ENCODE measurements around the gene TNIK.

TNIK gene

DNA sequence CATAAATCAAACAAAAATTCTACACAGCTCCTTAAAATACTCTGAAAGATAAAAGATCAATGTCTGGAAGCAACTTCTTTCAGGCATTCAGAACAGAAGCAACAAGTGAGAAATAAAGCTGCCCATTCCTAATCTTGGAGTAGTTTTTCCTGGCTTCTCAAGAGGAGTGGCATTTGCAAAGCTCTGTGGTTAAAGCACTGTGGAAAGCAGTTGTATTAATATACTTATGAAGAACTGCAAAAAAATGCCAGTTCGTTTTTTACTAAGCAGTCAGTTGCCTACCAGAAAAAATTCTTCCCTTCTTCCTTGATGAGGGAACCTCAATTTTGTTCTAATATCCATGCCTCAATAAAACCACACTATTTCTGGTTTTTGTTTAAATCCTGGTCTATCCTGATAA lies 197.8 kb downstream of the TNIK start:
- TF ChIP-seq, protein P1, sequence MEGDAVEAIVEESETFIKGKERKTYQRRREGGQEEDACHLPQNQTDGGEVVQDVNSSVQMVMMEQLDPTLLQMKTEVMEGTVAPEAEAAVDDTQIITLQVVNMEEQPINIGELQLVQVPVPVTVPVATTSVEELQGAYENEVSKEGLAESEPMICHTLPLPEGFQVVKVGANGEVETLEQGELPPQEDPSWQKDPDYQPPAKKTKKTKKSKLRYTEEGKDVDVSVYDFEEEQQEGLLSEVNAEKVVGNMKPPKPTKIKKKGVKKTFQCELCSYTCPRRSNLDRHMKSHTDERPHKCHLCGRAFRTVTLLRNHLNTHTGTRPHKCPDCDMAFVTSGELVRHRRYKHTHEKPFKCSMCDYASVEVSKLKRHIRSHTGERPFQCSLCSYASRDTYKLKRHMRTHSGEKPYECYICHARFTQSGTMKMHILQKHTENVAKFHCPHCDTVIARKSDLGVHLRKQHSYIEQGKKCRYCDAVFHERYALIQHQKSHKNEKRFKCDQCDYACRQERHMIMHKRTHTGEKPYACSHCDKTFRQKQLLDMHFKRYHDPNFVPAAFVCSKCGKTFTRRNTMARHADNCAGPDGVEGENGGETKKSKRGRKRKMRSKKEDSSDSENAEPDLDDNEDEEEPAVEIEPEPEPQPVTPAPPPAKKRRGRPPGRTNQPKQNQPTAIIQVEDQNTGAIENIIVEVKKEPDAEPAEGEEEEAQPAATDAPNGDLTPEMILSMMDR (IDR thresholded peaks at IDR 0.05; ENCODE audit: low read depth, low read length) = no peak
- H3K4me3 ChIP-seq (ENCODE audit: low read depth, low read length) = no peak overlapping the region

DNA sequence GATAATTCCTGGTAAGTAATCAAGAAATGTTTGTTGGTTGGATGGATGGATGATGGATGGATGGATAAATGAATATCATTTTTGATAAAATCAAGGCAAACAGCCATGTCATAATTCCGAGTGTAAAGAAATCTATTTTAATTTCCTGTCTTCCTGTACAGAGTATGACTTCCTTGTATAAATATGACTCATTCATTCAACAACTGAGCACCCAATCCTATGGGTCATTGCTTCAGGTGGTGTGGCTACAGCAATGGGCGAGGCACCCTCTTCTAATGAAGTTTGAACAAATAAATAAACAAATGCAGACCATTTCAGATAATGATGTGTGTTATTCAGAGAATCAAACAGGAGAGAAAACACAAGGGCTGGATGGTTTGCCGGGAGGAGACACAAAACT lies 198.7 kb downstream of the TNIK start:
- no peak overlapping the region for H3K4me3 ChIP-seq (ENCODE audit: low read depth, low read length)
- TF ChIP-seq, protein P1 (IDR thresholded peaks at IDR 0.05; ENCODE audit: low read depth, low read length) = no peak

DNA sequence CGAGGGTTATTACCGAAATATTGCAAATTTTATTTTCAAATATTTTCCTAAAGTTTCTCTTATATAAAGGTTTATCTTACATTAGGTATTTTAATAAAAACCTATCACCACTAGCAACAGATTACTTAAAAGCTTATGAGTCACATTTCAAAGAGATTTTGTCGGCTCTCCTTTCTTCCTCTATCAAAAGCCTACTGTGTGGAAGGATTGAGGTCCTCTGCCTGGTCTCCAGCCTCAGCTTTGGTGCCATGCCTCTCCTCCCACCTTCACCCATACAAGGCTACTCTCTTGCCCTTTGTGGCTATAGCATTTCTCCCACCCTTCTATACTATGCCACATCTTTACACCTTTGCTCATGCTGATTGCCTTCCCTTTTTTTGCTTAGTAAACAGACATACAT lies 199.3 kb downstream of the TNIK start:
- no peak overlapping the region for H3K4me3 ChIP-seq (ENCODE audit: low read depth, low read length)
- TF ChIP-seq, protein P1 (IDR thresholded peaks at IDR 0.05; ENCODE audit: low read depth, low read length) = no peak

DNA sequence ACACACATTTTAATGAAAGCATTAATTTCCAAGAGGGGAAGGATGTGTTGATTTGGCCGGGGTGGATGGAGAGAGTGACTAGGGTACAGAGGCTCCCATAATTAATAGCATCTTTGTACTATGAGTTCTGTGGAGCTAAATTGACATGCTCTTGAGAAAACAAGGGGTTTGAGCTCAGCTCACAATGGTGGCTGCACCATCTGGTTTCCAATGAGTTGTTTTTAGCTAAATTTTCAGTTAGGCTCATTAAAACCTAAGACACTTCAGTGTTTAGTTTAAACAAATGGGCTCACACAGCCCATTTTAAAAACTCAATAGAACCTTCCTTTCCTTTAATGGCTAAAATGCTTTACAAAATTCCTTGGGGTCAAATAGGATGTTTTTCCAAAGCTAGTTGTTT lies 199.7 kb downstream of the TNIK start:
- H3K4me3 ChIP-seq (ENCODE audit: low read depth, low read length) = no peak overlapping the region
- TF ChIP-seq, protein P1 (IDR thresholded peaks at IDR 0.05; ENCODE audit: low read depth, low read length) = no peak

DNA sequence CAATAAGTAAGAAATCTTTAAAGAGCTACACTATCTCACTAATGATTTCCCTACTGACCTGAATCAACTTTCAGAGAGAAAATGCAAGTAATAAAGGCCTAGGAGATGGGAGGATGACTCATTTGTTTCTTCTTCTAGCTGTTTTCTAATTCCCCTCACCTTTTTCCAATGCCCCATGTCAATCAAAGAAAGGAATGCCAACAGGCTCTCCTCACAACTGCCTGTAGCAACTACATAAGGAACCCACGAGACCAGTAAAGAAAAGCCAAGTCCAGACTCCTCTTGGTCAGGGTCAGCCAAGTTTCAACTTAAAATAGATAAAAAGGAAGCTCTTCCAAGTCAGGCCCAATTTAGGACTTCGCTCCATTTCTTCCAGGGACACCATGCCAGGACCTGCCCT lies 201.9 kb downstream of the TNIK start:
- TF ChIP-seq, protein P1 (IDR thresholded peaks at IDR 0.05; ENCODE audit: low read depth, low read length) = no peak
- no peak overlapping the region for H3K4me3 ChIP-seq (ENCODE audit: low read depth, low read length)

DNA sequence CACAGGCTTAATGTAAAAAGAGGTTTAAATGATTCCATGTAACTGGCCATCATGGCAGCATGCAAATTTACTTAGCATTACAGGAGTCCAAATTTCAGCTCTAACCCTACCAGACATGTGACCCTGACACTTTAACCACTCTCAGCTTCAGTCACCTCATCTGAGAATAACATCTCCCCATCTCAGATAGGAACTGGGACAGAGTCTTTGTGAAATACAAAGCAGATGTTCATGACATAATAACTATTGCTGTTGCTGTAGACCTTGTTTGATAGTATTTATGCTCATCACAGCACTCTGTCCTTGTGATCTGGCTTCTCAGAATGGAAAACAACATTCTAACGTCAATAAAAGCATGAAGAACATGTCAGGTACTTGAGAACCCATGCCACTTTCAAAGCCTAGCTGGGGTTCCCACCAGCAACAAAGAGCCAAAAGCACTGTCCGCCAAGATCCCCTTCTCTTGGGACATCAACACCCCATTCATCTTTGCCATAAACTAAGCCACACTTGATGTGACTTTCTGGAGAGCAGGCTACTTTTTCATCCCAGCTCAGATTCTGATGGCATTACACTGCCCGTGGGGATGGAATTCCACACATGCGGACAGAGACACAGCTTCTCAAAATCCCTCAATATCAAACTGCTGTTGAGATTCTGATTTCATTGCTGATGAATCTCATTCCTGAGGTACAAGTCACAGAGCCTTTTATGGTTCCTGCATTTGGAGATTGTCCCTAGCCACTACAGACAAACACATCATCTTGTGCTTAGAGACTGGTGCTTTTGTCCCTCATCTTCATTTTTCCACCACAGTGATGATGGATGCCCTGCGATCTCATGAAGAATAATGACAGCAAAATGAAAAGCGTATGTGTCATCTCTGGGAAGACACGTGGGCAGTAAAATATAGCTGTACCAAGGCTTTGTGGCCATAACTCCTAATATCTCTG lies 202.7 kb downstream of the TNIK start:
- TF ChIP-seq, protein P1 (IDR thresholded peaks at IDR 0.05; ENCODE audit: low read depth, low read length) = no peak
- H3K4me3 ChIP-seq (ENCODE audit: low read depth, low read length) = no peak overlapping the region

DNA sequence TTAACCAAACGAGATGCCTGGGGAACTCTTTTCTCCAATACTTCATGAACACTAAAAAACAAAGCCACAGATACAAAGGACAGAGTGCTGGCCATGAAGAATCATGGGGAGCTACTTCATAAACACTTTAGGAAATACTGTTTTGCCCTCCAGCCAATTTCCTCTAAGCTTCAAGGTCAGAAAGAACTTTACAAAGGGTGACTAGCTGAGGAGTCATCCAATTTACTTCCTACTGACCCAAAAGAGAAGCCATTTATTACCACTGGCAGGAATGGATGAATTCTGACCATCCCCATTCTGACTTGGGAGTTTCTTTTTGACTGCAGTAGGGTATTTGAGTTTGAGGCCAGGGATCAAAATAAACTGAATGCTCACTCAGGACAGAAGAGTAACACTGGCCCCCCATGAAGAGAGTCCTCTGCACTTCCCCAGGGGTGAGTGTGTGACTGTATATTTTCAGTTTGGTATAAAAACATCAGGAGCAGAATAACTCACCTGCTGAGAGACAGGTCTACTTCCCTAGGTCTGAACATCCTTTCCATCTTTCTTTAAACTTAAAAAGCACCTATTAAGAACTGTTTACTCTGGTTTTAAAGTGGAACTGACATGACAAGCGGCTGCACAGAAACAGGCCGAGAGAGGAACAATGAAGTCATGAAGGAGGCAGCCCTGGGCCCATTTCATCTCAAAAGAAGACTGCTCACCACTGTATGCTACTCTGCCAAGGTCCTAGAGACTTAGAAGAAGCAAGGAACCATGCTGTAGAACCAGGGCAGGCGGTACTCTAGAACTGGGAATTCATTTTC lies 203.6 kb downstream of the TNIK start:
- H3K4me3 ChIP-seq (ENCODE audit: low read depth, low read length) = no peak overlapping the region
- TF ChIP-seq, protein P1 (IDR thresholded peaks at IDR 0.05; ENCODE audit: low read depth, low read length) = no peak

Data from WI38 (cell line).